GM12874 (cell line): Measurements from ENCODE around the gene SNX6.

ENCODE experiments used
- CTCF ChIP-seq: IDR thresholded peaks from 2 replicates; pipeline ENCODE4 v1.5.1; 2011; ENCODE audit warnings: low read depth, mild to moderate bottlenecking, control low read depth, low read length, moderate library complexity; ENCODE audit not compliant: insufficient read depth

SNX6 gene

GRCh38 chr14:34580381-34580780, 49.6 kb downstream of the SNX6 start:
- no peak for TF ChIP-seq CTCF

GRCh38 chr14:34571771-34572170, 58.2 kb downstream of the SNX6 start:
- no peak for TF ChIP-seq CTCF

- no peak for TF ChIP-seq CTCF
These were observed 60.2 kb downstream of the SNX6 start for GRCh38 chr14:34569750-34570149.

- no peak for TF ChIP-seq CTCF
These were observed 61.1 kb downstream of the SNX6 start for GRCh38 chr14:34568803-34569202.

GRCh38 chr14:34562776-34563150, 67.2 kb downstream of the SNX6 start:
- no peak for TF ChIP-seq CTCF

- no peak for TF ChIP-seq CTCF
These were observed 75.3 kb downstream of the SNX6 start for GRCh38 chr14:34554540-34555250.

GRCh38 chr14:34548472-34548981, 81.4 kb downstream of the SNX6 start:
- no peak for TF ChIP-seq CTCF
